A549 (cell line): Measurements from ENCODE around the gene NGF. TPM values are rescaled to one million over a fixed set of nuclear protein-coding genes. Genes with fewer than 3 reads are reported as not detected.

ENCODE experiments used
- ATAC-seq, 2 experiments: fragments of 200-7000 bp in 1 of 2; fragments of >200 bp in 1 of 2; cut with Nextera tagmentation in 1 of 2; cut with Tn5 transposase in 1 of 2; 3 replicates each; pipeline versions ENCODE4 v1.8.0 to v1.9.1; 2018 to 2020; ENCODE audit warnings: mild to moderate bottlenecking in 1 of 2, moderate library complexity in 1 of 2
- CTCF ChIA-PET: fragments of 300-600 bp; sonication (Branson Sonifier 250); formaldehyde crosslinking; extraction: SDS; loops from one replicate; lab custom pipeline; 2021; ENCODE audit warnings: antibody characterized with exemption, inconsistent platforms; lab: Yijun Ruan, JAX
- POLR2A ChIA-PET: fragments of 350-600 bp; formaldehyde crosslinking; extraction: SDS; loops from one replicate; lab custom pipeline; 2021; ENCODE audit warnings: antibody characterized with exemption, inconsistent platforms; lab: Yijun Ruan, JAX
- DNase-seq, 2 experiments: peaks; one replicate each; pipeline versions ENCODE4 v3.0.0 to v3.0.0-alpha.2; 2011 to 2016; ENCODE audit warnings: low read depth in 1 of 2, low spot score in 1 of 2
- FAIRE-seq: peaks from 2 replicates; lab custom pipeline; 2011; peaks lifted over from hg19 to GRCh38; lab: Jason Lieb, UNC
- H3K27ac ChIP-seq, 2 experiments: fragments of >200 bp; sonication (Bioruptor Twin); formaldehyde crosslinking; 3 replicates each; pipeline ENCODE4 v1.5.1; 2016 to 2017
- H3K4me1 ChIP-seq: fragments of >200 bp; sonication (Bioruptor Twin); formaldehyde crosslinking; 3 replicates; pipeline ENCODE4 v1.6.1; 2016
- H3K4me2 ChIP-seq: fragments of >200 bp; sonication (Bioruptor Twin); formaldehyde crosslinking; 3 replicates; pipeline ENCODE4 v1.6.1; 2016
- H3K4me3 ChIP-seq: fragments of >200 bp; sonication (Bioruptor Twin); formaldehyde crosslinking; 3 replicates; pipeline ENCODE4 v1.5.1; 2016
- H3K9me3 ChIP-seq: fragments of >200 bp; sonication (Bioruptor Twin); formaldehyde crosslinking; 3 replicates; pipeline ENCODE4 v1.6.1; 2016
- CBX2 ChIP-seq: fragments of 200-600 bp; sonication (generic); IDR thresholded peaks from 2 replicates; pipeline ENCODE4 v1.6.1; 2016; ENCODE audit warnings: low read depth, mild to moderate bottlenecking, borderline replicate concordance
- CEBPB ChIP-seq, 2 experiments: fragments of >200 bp in 1 of 2; sonication (Bioruptor Twin) in 1 of 2; formaldehyde crosslinking in 1 of 2; IDR thresholded peaks; 2 replicates each; pipeline ENCODE4 v1.6.1; 2012 to 2016
- CHD4 ChIP-seq: fragments of 200-600 bp; sonication (generic); IDR thresholded peaks from 2 replicates; pipeline ENCODE4 v1.6.1; 2016; ENCODE audit warnings: antibody characterized with exemption, mild to moderate bottlenecking, borderline replicate concordance
- E2F6 ChIP-seq: IDR thresholded peaks from 2 replicates; pipeline ENCODE4 v1.6.1; 2012; ENCODE audit warnings: low read depth, borderline replicate concordance
- ESRRA ChIP-seq: fragments of 150-350 bp; IDR thresholded peaks from 2 replicates; pipeline ENCODE4 v1.6.1; 2014; ENCODE audit warnings: mild to moderate bottlenecking, low read length, borderline replicate concordance
- FOXS1 ChIP-seq: fragments of 250-450 bp; sonication (Bioruptor Pico); IDR thresholded peaks from 2 replicates; pipeline ENCODE4 v1.5.0; 2020; ENCODE audit warnings: mild to moderate bottlenecking, moderate library complexity
- JUN ChIP-seq, 2 experiments: fragments of >200 bp; sonication (Bioruptor Twin); formaldehyde crosslinking; IDR thresholded peaks; 2 replicates in 1 of 2; 3 replicates in 1 of 2; pipeline ENCODE4 v1.6.1; 2016 to 2017
- MAFK ChIP-seq: fragments of 450-650 bp; IDR thresholded peaks from 2 replicates; pipeline ENCODE4 v1.6.1; 2014; ENCODE audit not compliant: partially characterized antibody
- NR3C1 ChIP-seq: fragments of >200 bp; sonication (Bioruptor Twin); formaldehyde crosslinking; IDR thresholded peaks from 3 replicates; pipeline ENCODE4 v1.6.1; 2017
- RAD21 ChIP-seq, 2 experiments: fragments of >200 bp in 1 of 2; sonication (Bioruptor Twin) in 1 of 2; formaldehyde crosslinking in 1 of 2; IDR thresholded peaks in 1 of 2; conservative IDR thresholded peaks in 1 of 2; 2 replicates in 1 of 2; 3 replicates in 1 of 2; pipeline ENCODE4 v1.6.1; 2012 to 2018; ENCODE audit warnings: inconsistent platforms in 1 of 2
- RCOR1 ChIP-seq: fragments of 150-350 bp; IDR thresholded peaks from 2 replicates; pipeline ENCODE4 v1.6.1; 2014; ENCODE audit warnings: antibody characterized with exemption, low read length, low read depth
- SMC3 ChIP-seq: fragments of >200 bp; sonication (Bioruptor Twin); formaldehyde crosslinking; IDR thresholded peaks from 3 replicates; pipeline ENCODE4 v1.6.1; 2018; ENCODE audit warnings: inconsistent platforms
- TP53 ChIP-seq: fragments of 250-450 bp; sonication (Bioruptor Pico); IDR thresholded peaks from 2 replicates; pipeline ENCODE4 v1.5.0; 2021; ENCODE audit warnings: mild to moderate bottlenecking, moderate library complexity
- WGBS: methylation state at CpG from one replicate; pipeline ENCODE4 v1.1.6; 2017; ENCODE audit errors: missing lambda C conversion rate; 5-methylcytosine and 5-hydroxymethylcytosine counted together
- polyA plus RNA-seq, 4 experiments: library from polyadenylated mRNA; depleted of rRNA in 3 of 4; stranded (reverse); fragments of >200 nt; fragmentation: RNase III in 1 of 4; extraction: RNeasy Plus Mini Kit Qiagen cat#74134 plus additional on column Dnase treatment in 1 of 4; gene quantifications; 2 replicates in 3 of 4; 3 replicates in 1 of 4; pipeline ENCODE4 v1.2.3, GENCODE V29; 2011 to 2017
- TF ChIP-seq, protein P1 (sequence below): fragments of 250-450 bp; sonication (Bioruptor Pico); IDR thresholded peaks from 2 replicates; pipeline ENCODE4 v1.5.0; 2021; ENCODE audit warnings: mild to moderate bottlenecking, moderate library complexity, borderline replicate concordance

Gene NGF
- polyA plus RNA-seq, 2 of the 4 experiments (the other 2 are of a cell fraction), result 0.71 to 1.6 TPM

GRCh38 chr1:115303364-115303763 is 34.7 kb downstream of the NGF start:
- Histone ChIP-seq H3K9me3 (no peaks in the 10 kb centered on the region), H3K27ac (no peak overlapping the region), H3K4me1 (peaks cover 7% of the 10 kb centered on the region; the same call in 2 of the 3 replicates), H3K4me2 (no peak overlapping the region), H3K4me3 (no peak overlapping the region)
- ATAC-seq (no peak), DNase-seq (no peak), FAIRE-seq (no peak)
- TF ChIP-seq E2F6 (no peak), ESRRA (no peak), RAD21 (conservative IDR thresholded peaks at IDR 0.05 in 1 of 2, IDR thresholded peaks at IDR 0.05 in 1 of 2) (no peak), MAFK (no peak), JUN (IDR thresholded peaks at IDR 0.05) (no peak), NR3C1 (no peak), CHD4 (no peak)
- 96% methylated on average over 2 of the region's 2 CpGs for WGBS
- ChIA-PET CTCF (no interaction called here), POLR2A (no interaction called here)

GRCh38 chr1:115302390-115302961 is 35.6 kb downstream of the NGF start:
- DNase-seq (no peak), ATAC-seq (no peak), FAIRE-seq (no peak)
- H3K27ac ChIP-seq, result peak overlapping the region; percentile 35 to 52; a peak in 3 of 6 replicates
- H3K4me3 ChIP-seq, result no peak overlapping the region
- 0 out of 3 replicates have a peak overlapping the region, but pooled peaks have one; percentile 8 for H3K4me2 ChIP-seq
- peaks cover 7% of the 10 kb centered on the region; the same call in 2 of the 3 replicates for H3K4me1 ChIP-seq
- POLR2A ChIA-PET, result no interaction called here
- H3K9me3 ChIP-seq, result no peaks in the 10 kb centered on the region
- CTCF ChIA-PET, result no interaction called here
- TF ChIP-seq CEBPB (IDR thresholded peaks at IDR 0.05) (peak in 1 of 2 experiments; percentile 42; a peak in 1 of 4 replicates), CBX2 (no peak)
- 47% methylated on average over 9 of the region's 9 CpGs for WGBS

DNA sequence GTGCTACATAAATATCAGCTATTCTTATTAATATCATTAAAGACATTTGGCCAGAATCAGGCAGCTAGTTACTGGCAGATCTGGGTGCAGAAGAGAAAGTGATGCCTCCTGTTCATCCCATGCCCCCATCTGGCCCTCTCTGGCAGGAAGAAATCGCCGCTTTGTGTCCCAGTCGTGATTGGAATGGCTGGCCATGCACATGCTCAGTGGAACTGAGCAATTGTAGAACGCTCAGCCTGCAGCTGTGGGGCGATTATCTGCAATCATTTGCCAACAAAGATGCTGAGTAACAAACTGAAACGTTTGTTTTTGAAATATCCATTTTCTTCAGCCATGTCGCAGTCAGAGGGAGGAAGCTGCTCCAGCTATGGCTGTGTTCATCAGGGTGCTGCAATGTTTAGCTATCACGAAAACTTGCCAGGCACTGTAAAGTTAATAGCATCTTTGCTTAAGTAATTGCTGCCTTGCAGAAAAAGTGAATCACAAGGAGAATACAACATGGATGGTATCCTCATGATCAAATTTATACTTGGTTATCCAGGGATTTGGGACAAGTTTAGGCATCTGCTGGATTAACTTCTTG is 36.5 kb downstream of the NGF start:
- no peak for ATAC-seq
- POLR2A ChIA-PET, result no interaction called here
- H3K4me2 ChIP-seq, result no peak overlapping the region
- CTCF ChIA-PET, result interaction anchor here (1.4 kb wide), 1 partner anchor 164 kb away, joined by 4 read pairs; no protein-coding TSS in a partner anchor
- FAIRE-seq, result no peak
- 72% methylated on average over 8 of the region's 8 CpGs for WGBS
- no peak for DNase-seq
- no peaks in the 10 kb centered on the region for H3K9me3 ChIP-seq
- no peak for TF ChIP-seq TP53
- TF ChIP-seq FOXS1 (CRISPR knock-in tag), result no peak
- TF ChIP-seq, protein P1, sequence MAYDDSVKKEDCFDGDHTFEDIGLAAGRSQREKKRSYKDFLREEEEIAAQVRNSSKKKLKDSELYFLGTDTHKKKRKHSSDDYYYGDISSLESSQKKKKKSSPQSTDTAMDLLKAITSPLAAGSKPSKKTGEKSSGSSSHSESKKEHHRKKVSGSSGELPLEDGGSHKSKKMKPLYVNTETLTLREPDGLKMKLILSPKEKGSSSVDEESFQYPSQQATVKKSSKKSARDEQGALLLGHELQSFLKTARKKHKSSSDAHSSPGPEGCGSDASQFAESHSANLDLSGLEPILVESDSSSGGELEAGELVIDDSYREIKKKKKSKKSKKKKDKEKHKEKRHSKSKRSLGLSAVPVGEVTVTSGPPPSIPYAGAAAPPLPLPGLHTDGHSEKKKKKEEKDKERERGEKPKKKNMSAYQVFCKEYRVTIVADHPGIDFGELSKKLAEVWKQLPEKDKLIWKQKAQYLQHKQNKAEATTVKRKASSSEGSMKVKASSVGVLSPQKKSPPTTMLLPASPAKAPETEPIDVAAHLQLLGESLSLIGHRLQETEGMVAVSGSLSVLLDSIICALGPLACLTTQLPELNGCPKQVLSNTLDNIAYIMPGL (CRISPR knock-in tag), result no peak
- no peak for TF ChIP-seq MAFK
- TF ChIP-seq SMC3, result no peak
- no peak for TF ChIP-seq RCOR1
- TF ChIP-seq, all 56 proteins: peak for 0
- H3K27ac ChIP-seq, result peak overlapping the region in 1 of 2 experiments; percentile 14; a peak in 1 of 6 replicates
- no peak overlapping the region for H3K4me3 ChIP-seq
- peaks cover 7% of the 10 kb centered on the region; the same call in 2 of the 3 replicates for H3K4me1 ChIP-seq
